SK-N-SH treated with all-trans-retinoic acid at 6 μM for 48 hours (cell line): ENCODE measurements around the gene PTPRF.

Experiments used
- ATAC-seq: fragments of 200-7000 bp; cut with Tn5 transposase; 3 replicates; pipeline ENCODE4 v1.9.1; 2020; ENCODE audit warnings: mild to moderate bottlenecking, moderate library complexity
- ARNTL ChIP-seq: fragments of 450-650 bp; formaldehyde crosslinking; IDR thresholded peaks from 2 replicates; pipeline ENCODE4 v1.5.0; 2020; ENCODE audit warnings: low read depth, mild to moderate bottlenecking, moderate library complexity, borderline replicate concordance
- BACH2 ChIP-seq: fragments of 250-450 bp; sonication (Bioruptor Pico); IDR thresholded peaks from 2 replicates; pipeline ENCODE4 v1.9.0; 2021; ENCODE audit warnings: mild to moderate bottlenecking, borderline replicate concordance
- CREB5 ChIP-seq: fragments of 250-450 bp; sonication (Bioruptor Pico); IDR thresholded peaks from 2 replicates; pipeline ENCODE4 v1.5.1; 2020; ENCODE audit warnings: low read depth, mild to moderate bottlenecking, moderate library complexity
- CSDC2 ChIP-seq: fragments of 250-450 bp; sonication (Bioruptor Pico); IDR thresholded peaks from 2 replicates; pipeline ENCODE4 v1.5.0; 2020; ENCODE audit warnings: mild to moderate bottlenecking, moderate library complexity
- CSRNP3 ChIP-seq: fragments of 250-450 bp; sonication (Bioruptor Pico); IDR thresholded peaks from 2 replicates; pipeline ENCODE4 v1.5.1; 2021; ENCODE audit warnings: mild to moderate bottlenecking, moderate library complexity
- ISL1 ChIP-seq: fragments of 250-450 bp; sonication (Bioruptor Pico); IDR thresholded peaks from 2 replicates; pipeline ENCODE4 v2.1.2; 2022; ENCODE audit warnings: mild to moderate bottlenecking, moderate library complexity
- OSR1 ChIP-seq: fragments of 250-450 bp; sonication (Bioruptor Pico); IDR thresholded peaks from 2 replicates; pipeline ENCODE4 v1.8.0; 2022; ENCODE audit warnings: moderate library complexity, mild to moderate bottlenecking, inconsistent platforms
- RARB ChIP-seq: fragments of 250-450 bp; sonication (Bioruptor Pico); IDR thresholded peaks from 2 replicates; pipeline ENCODE4 v1.8.0; 2021; ENCODE audit warnings: mild to moderate bottlenecking, moderate library complexity
- SNAI2 ChIP-seq: fragments of 250-450 bp; sonication (Bioruptor Pico); IDR thresholded peaks from 2 replicates; pipeline ENCODE4 v1.5.0; 2020; ENCODE audit warnings: mild to moderate bottlenecking, moderate library complexity
- TCF4 ChIP-seq: fragments of 250-450 bp; sonication (Bioruptor Pico); IDR thresholded peaks from 2 replicates; pipeline ENCODE4 v1.8.0; 2021; ENCODE audit warnings: mild to moderate bottlenecking, moderate library complexity, borderline replicate concordance
- TOX ChIP-seq: fragments of 250-450 bp; sonication (Bioruptor Pico); IDR thresholded peaks from 2 replicates; pipeline ENCODE4 v1.8.0; 2021; ENCODE audit warnings: mild to moderate bottlenecking, moderate library complexity, borderline replicate concordance
- TSHZ2 ChIP-seq: fragments of 250-450 bp; sonication (Bioruptor Pico); IDR thresholded peaks from 2 replicates; pipeline ENCODE4 v1.5.0; 2020; ENCODE audit warnings: mild to moderate bottlenecking, moderate library complexity
- ZFP3 ChIP-seq: fragments of 250-450 bp; sonication (Bioruptor Pico); IDR thresholded peaks from 2 replicates; pipeline ENCODE4 v1.5.0; 2020; ENCODE audit warnings: mild to moderate bottlenecking, moderate library complexity
- ZFP30 ChIP-seq: fragments of 450-650 bp; formaldehyde crosslinking; IDR thresholded peaks from 2 replicates; pipeline ENCODE4 v1.5.0; 2022; ENCODE audit warnings: mild to moderate bottlenecking, moderate library complexity
- ZNF565 ChIP-seq: fragments of 450-650 bp; formaldehyde crosslinking; conservative IDR thresholded peaks from 2 replicates; pipeline ENCODE4 v1.5.0; 2020; ENCODE audit warnings: low read depth, mild to moderate bottlenecking, moderate library complexity
- ZNF70 ChIP-seq: fragments of 450-650 bp; formaldehyde crosslinking; IDR thresholded peaks from 2 replicates; pipeline ENCODE4 v1.5.0; 2020; ENCODE audit warnings: mild to moderate bottlenecking, moderate library complexity
- ZNF8 ChIP-seq: fragments of 450-650 bp; formaldehyde crosslinking; IDR thresholded peaks from 2 replicates; pipeline ENCODE4 v1.5.0; 2020; ENCODE audit warnings: mild to moderate bottlenecking, moderate library complexity
- TF ChIP-seq, protein P1 (sequence below): fragments of 250-450 bp; sonication (Bioruptor Pico); IDR thresholded peaks from 2 replicates; pipeline ENCODE4 v1.8.0; 2021; ENCODE audit warnings: low read depth, mild to moderate bottlenecking, moderate library complexity, borderline replicate concordance

PTPRF gene

GRCh38 chr1:43546388-43547100, 15.9 kb downstream of the PTPRF start:
- no peak for ATAC-seq
- no peak for TF ChIP-seq CSDC2 (CRISPR knock-in tag)
- TF ChIP-seq TCF4 (CRISPR knock-in tag): no peak
- TF ChIP-seq, protein P1, sequence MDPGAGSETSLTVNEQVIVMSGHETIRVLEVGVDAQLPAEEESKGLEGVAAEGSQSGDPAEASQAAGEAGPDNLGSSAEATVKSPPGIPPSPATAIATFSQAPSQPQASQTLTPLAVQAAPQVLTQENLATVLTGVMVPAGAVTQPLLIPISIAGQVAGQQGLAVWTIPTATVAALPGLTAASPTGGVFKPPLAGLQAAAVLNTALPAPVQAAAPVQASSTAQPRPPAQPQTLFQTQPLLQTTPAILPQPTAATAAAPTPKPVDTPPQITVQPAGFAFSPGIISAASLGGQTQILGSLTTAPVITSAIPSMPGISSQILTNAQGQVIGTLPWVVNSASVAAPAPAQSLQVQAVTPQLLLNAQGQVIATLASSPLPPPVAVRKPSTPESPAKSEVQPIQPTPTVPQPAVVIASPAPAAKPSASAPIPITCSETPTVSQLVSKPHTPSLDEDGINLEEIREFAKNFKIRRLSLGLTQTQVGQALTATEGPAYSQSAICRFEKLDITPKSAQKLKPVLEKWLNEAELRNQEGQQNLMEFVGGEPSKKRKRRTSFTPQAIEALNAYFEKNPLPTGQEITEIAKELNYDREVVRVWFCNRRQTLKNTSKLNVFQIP (CRISPR knock-in tag): no peak
- TF ChIP-seq TOX (CRISPR knock-in tag): no peak
- TF ChIP-seq CREB5 (CRISPR knock-in tag): no peak
- TF ChIP-seq TSHZ2 (CRISPR knock-in tag): no peak
- TF ChIP-seq RARB (CRISPR knock-in tag): no peak
- no peak for TF ChIP-seq ZFP30
- no peak for TF ChIP-seq CSRNP3 (CRISPR knock-in tag)
- TF ChIP-seq ZNF70: no peak
- TF ChIP-seq OSR1: no peak
- no peak for TF ChIP-seq ZFP3 (CRISPR knock-in tag)
- TF ChIP-seq ARNTL (CRISPR knock-in tag): no peak
- TF ChIP-seq ZNF8 (CRISPR knock-in tag): no peak
- TF ChIP-seq ZNF565: no peak
- no peak for TF ChIP-seq SNAI2 (CRISPR knock-in tag)
- no peak for TF ChIP-seq ISL1

- TF ChIP-seq TCF4 (CRISPR knock-in tag): no peak
- no peak for TF ChIP-seq OSR1
- no peak for ATAC-seq
Observed at GRCh38 chr1:43547538-43548072, 16.9 kb downstream of the PTPRF start.

DNA sequence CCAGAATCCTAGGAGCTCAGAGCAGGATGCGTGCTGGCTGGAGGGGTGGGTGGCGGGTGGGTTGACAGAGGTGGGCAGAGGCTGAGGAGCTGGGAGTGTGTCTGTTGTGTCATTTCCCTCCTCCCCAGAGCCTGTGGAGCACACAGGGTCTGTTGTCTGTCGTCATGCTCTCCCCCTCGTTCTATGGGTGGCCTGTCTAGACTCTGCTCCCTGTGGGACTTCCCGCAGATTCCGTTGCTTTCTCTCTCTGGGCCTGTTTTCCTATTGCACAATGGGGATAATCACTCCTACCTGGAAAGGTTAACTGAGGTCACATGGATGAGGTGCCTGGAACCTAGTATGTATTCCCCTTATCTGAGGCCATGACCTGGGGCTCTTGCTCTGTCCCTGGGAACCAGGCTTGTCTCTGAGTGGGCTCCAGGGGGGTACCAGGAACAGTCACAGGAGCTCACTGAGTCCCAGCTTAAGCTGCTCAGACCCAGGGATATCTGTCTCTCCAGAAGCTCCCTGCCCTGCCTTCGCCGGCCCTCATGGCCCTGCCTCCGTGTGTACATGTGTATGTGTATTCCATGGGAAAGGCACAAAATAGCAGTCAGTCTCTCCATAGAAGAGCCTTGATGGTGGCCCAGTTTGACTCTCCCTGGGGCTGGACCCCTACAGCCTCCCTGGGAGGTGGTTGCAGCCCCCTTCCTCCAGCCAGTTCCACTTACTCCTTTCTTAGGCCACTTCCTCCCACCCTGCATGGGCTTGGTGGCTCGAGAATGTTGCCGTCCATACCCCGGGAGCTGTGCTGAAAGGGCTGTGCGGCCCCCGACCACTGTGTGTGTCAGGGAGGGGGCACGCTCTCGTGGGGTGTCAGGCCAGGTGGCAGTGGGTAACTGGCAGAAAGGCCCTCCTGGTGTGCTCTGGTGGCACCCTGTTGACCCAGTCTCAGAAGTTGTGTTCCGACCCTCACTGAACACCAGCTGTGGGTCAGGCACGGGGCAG, 17.9 kb downstream of the PTPRF start:
- no peak for ATAC-seq
- TF ChIP-seq BACH2 (CRISPR knock-in tag) (no peak), CSRNP3 (CRISPR knock-in tag) (no peak), TCF4 (CRISPR knock-in tag) (no peak), CREB5 (CRISPR knock-in tag) (no peak), ARNTL (CRISPR knock-in tag) (no peak), ZFP3 (CRISPR knock-in tag) (no peak), TSHZ2 (CRISPR knock-in tag) (no peak)
- TF ChIP-seq, protein P1 (CRISPR knock-in tag): no peak
